Nucleus accumbens (tissue), 56 donors: ENCODE data around the gene PCDH15.
A peak's percentile ranks its signal among the peaks of the same experiment; 100 is the strongest.

Source experiments
- DNase-seq, 56 donors: peaks; one replicate each; lab custom pipeline; 2025; lab: John Stamatoyannopoulos, UW

Gene PCDH15

GRCh38 chr10:54800741-54801421 is at the start of gene PCDH15:
PCDH15 (minus strand) TSS chr10:54801231; CDS start chr10:54664262, 136,969 bp downstream.
- peak in 40 of 56 donors; percentile 1 to 72 (median 20) for DNase-seq

DNA sequence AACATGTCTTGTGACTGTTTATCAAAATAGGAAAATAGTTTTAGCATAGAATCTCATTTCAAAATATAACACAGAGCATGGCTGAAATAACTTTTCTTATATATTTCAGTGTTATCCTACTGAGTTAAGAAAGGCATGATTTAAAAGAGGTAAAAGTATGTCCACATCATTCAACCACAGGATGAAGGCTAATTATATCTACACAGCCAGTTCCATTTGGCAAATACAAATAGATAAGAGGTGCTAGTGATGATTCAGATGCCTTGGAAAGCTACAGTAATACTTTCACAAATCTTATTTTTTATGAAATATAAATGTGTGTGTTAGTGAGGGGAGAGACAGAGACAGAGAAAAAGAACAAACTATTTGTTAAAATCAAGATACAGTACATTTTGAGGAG is 42.9 kb upstream of the PCDH15 start:
- no peak for DNase-seq

- DNase-seq, result no peak
Observed at GRCh38 chr10:54843085-54843646, 42.1 kb upstream of the PCDH15 start.

- DNase-seq, result no peak
Observed at GRCh38 chr10:54837479-54837878, 36.4 kb upstream of the PCDH15 start.

GRCh38 chr10:54833029-54833428 is 32.0 kb upstream of the PCDH15 start:
- DNase-seq, result no peak

DNA sequence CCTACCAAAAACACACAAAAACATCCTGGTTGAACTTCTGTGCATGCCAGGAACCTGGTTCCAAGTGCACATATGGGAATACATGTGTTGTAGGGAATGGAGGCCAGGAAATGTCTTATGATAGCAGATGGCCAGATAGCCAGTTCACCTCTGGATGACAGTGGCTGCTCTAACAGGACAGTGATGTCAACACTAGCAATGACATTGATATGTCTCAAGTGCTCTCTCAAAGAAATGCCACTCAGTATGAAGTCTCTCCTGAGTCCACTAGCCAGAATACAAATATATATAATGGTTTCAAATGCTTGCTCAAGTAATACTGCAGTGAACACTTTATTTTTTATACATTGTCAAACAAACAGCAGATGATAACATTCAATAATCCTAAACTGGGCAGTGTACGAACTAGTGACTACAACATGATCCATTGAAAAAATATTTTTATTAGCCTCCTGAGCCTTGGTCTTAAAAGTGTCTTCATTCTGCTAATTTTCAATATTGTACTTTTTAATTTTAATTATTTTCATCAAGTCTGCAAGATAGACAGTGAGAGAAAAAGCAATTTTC is 26.0 kb upstream of the PCDH15 start:
- DNase-seq, result no peak

DNA sequence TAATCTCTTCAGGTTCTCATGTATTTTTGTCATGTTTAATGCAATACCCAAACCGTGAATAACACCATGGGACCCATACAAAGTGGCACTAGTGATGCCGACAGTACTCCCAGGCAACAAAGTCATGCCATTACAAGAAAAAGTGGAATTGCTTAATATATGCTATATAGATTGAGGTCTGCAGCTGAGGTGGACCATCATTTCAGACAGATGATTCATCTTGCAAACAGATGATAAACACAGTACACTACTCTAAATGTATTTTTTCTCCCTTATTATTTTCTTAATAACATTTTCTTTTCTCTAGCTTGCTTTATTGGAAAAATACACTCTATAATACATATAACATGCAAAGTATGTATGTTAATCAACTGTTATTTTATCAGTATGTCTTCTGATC is 14.6 kb upstream of the PCDH15 start:
- no peak for DNase-seq

DNA sequence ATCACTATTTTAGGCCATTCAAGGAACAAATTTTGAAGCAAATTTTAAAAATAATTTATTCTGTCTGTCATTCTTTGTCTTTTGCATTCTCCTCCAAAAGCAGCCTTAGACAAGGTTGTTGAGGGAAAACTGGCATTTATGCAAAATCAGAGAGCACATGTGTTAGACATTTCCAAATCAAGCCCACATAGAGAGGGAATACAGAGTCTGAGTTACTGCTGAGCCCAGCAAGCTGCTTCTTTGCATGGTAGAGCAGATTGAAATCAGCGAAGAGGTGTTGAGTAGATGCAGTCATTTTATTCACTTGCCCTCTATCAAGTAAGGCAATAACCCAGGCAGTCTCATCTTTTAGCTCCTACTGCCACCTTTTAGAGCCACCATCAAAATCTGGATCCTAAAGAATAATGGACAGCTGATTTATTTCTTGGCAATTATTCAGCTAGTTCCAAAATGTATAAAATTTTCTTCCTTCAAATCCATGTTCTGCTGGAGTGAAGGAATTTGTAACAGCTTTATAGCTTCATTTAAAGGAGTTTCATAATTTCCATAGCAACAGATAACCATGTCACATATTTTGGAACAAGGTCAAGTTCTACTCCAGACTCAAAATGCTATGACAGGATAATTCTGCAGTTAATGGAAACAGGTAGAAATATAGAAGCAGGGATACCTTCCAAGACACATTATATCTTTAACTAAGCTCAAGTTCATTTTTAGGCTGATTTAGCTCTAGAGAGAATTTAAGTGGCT is 7.3 kb upstream of the PCDH15 start:
- peak in 4 of 56 donors; percentile 3 to 18 (median 10) for DNase-seq

DNA sequence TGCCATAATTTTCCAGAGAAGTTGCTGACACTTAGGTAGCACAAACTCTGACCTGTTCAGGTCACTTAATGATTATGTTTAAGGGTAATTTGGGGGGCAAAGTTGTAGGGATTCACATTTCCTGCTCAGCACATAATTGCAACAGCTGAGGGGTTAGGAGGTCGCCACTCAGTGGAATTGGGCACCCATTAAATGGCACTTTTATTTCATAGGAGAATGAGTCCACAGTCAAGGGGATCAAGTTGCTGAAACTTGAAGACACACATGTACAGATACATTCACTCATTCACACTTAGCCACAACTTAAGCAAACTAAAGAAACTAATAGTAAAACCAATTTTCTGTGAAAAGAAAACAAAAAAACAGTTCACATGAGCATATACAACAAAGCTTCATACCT is 1.5 kb downstream of the PCDH15 start:
- no peak for DNase-seq

- DNase-seq, result no peak
Observed at GRCh38 chr10:54797636-54798321, 3.3 kb downstream of the PCDH15 start.

- DNase-seq, result no peak
Observed at GRCh38 chr10:54796881-54797280, 4.2 kb downstream of the PCDH15 start.

DNA sequence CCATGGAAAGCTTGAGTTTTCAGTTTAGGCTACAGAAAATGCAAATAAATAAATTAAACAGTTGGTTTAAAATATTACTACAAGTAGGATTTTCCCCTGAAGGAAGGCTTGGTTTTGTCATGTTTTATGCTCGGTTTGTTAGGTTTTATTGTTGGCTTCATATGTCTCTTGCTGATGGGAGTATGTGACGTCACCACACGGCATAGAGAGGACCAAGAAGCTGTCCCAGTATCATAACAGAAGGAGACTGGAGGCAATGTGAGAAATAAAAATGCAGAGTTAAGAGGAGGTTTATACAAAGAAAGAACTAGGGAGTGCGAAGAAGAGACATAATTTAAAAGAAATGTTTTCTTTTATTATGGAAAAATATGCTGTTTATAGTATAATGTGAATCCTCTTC is 24.4 kb downstream of the PCDH15 start:
- no peak for DNase-seq

- DNase-seq, result no peak
Observed at GRCh38 chr10:54772468-54773122, 28.4 kb downstream of the PCDH15 start.

DNA sequence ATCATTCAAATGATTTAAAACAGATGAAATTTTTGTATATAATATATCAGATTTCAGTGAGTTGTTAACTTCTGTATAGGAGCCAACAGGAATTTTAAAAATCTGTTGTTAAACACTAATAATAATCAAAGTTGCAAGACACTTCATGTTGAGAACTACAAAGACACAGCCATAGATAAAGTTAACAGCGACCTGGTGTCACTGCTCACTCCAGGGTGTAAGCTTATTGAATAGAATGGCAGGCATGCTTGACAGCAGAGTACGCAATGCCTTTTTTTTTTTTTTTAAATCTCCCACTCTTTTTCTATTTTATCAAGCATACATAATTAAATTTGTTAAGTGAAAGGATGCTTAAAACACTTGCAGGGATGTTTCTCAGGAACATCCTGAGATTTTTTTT is 32.0 kb downstream of the PCDH15 start:
- no peak for DNase-seq

DNA sequence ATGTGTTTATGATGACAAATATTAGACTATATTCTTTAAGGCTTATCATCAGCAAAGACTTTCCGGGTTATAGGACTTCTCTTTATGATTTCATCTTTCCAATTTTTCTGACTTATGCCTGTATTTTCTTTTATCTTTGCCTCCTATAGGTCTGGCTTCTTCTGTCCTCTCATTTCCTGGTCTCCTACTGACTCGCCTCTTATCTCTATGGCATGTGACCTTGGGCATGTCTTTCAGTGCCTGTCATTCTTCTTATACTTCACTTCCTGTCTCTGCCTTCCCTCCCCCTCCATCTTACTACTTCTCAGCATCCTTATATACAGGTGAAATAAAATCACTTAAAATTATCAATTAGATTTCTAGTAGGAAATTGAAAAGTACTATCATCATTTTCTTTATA is 42.2 kb downstream of the PCDH15 start:
- no peak for DNase-seq

- no peak for DNase-seq
Observed at GRCh38 chr10:54749623-54750022, 51.4 kb downstream of the PCDH15 start.

GRCh38 chr10:54745436-54745835 is 55.6 kb downstream of the PCDH15 start:
- no peak for DNase-seq

DNA sequence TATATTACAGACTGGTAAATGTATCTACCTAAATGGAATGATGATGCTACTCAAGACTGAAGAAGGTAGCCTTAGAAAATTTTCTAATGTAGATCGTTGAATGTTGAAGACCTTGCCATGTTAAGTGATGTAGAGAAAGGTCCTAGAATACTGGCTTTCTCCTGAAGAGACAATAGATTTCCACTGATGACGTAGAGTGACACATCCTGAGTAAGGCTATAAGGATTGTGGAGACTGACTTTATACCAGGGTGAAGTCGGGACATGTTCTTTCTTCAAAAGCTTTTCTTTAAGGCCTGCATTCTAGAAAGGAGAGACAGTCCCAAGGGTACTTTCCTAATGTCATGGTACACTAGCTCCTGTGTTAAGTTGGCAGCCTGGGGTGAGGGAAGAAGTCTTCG is 58.6 kb downstream of the PCDH15 start:
- DNase-seq, result no peak

- DNase-seq, result no peak
Observed at GRCh38 chr10:54728511-54728910, 72.5 kb downstream of the PCDH15 start.

- no peak for DNase-seq
Observed at GRCh38 chr10:54722075-54722474, 79.0 kb downstream of the PCDH15 start.
